ENCODE results near the gene APBB3. TPM values are rescaled to one million over a fixed set of nuclear protein-coding genes. Genes with fewer than 3 reads are reported as not detected.

The APBB3 gene
- total and polyA plus RNA-seq, 9 of the 15 experiments (the other 6 are each of a cell fraction or from before 2014, with no cell fraction given), result 0.17 to 24.3 (median 9.5) TPM

DNA sequence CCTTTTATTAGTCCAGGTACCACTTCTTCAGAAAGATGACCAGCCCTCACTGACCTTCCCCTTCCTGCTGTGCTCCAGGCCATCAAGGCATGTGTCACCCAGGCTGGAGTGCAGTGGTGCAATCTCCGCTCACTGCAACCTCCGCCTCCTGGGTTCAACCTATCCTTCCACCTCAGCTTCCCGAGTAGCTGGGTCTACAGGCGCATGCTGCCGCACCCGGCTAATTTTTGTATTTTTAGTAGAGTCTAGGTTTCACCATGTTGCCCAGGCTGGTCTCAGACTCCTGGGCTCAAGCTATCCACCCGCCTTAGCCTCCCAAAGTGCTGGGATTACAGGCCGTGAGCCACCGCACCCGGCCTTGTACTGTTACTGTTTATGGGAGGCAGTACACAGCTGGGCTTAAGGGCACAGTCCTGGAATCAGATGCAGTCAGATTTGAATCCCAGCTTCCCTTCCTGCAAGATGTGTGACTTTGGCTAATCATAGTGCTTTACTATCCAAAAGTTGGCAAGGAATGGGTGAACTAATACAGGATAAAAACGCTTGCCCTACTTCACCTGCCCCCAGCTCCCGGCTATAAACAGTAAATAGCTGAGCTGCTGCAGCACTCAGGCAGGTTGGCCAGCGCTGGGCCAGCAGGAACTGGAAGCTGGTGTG, 17.4 kb downstream of the APBB3 start (continued):
- TF ChIP-seq ETV6 (IDR thresholded peaks at IDR 0.05; ENCODE audit: borderline replicate concordance in 1 of 2, low read depth in 2 of 2, low read length in 1 of 2) (no peak), ETV6 (CRISPR knock-in tag; IDR thresholded peaks at IDR 0.05; ENCODE audit: borderline replicate concordance) (no peak), ZNF668 (CRISPR knock-in tag; IDR thresholded peaks at IDR 0.05) (no peak), SMARCA5 (IDR thresholded peaks at IDR 0.05) (0 out of 2 replicates have a peak, but pooled peaks have one; percentile 9), FOXJ3 (CRISPR knock-in tag; IDR thresholded peaks at IDR 0.05) (no peak), TCF3 (CRISPR knock-in tag; IDR thresholded peaks at IDR 0.05) (no peak), ZNF146 (CRISPR knock-in tag; IDR thresholded peaks at IDR 0.05; ENCODE audit: unreplicated experiment) (peak; percentile 3), EP400 (IDR thresholded peaks at IDR 0.05) (no peak), RAD21 (CRISPR knock-in tag; conservative IDR thresholded peaks at IDR 0.05 in 1 of 2, IDR thresholded peaks at IDR 0.05 in 1 of 2) (no peak), NFRKB (IDR thresholded peaks at IDR 0.05; ENCODE audit: low read depth) (no peak), ZFX (CRISPR knock-in tag; IDR thresholded peaks at IDR 0.05) (peak; percentile 56), MEIS2 (IDR thresholded peaks at IDR 0.05; ENCODE audit: partially characterized antibody) (no peak), ZNF134 (CRISPR knock-in tag; conservative IDR thresholded peaks at IDR 0.05) (no peak)
- TF ChIP-seq, protein P1, sequence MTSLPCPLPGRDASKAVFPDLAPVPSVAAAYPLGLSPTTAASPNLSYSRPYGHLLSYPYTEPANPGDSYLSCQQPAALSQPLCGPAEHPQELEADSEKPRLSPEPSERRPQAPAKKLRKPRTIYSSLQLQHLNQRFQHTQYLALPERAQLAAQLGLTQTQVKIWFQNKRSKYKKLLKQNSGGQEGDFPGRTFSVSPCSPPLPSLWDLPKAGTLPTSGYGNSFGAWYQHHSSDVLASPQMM (CRISPR knock-in tag; IDR thresholded peaks at IDR 0.05), result no peak
- TF ChIP-seq, protein P2, sequence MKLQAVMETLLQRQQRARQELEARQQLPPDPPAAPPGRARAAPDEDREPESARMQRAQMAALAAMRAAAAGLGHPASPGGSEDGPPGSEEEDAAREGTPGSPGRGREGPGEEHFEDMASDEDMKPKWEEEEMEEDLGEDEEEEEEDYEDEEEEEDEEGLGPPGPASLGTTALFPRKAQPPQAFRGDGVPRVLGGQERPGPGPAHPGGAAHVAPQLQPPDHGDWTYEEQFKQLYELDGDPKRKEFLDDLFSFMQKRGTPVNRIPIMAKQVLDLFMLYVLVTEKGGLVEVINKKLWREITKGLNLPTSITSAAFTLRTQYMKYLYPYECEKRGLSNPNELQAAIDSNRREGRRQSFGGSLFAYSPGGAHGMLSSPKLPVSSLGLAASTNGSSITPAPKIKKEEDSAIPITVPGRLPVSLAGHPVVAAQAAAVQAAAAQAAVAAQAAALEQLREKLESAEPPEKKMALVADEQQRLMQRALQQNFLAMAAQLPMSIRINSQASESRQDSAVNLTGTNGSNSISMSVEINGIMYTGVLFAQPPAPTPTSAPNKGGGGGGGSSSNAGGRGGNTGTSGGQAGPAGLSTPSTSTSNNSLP (IDR thresholded peaks at IDR 0.05; ENCODE audit: borderline replicate concordance, low read depth, low read length), result no peak

Measured in K562 (cell line).